Measurements from ENCODE around the gene OSGEPL1.
"Not testable (repeated sequence)": the region's sequence is repeated elsewhere in the genome, so short reads cannot be mapped to it uniquely, and the experiment has no call there.

Gene OSGEPL1, protein sequence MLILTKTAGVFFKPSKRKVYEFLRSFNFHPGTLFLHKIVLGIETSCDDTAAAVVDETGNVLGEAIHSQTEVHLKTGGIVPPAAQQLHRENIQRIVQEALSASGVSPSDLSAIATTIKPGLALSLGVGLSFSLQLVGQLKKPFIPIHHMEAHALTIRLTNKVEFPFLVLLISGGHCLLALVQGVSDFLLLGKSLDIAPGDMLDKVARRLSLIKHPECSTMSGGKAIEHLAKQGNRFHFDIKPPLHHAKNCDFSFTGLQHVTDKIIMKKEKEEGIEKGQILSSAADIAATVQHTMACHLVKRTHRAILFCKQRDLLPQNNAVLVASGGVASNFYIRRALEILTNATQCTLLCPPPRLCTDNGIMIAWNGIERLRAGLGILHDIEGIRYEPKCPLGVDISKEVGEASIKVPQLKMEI

DNA sequence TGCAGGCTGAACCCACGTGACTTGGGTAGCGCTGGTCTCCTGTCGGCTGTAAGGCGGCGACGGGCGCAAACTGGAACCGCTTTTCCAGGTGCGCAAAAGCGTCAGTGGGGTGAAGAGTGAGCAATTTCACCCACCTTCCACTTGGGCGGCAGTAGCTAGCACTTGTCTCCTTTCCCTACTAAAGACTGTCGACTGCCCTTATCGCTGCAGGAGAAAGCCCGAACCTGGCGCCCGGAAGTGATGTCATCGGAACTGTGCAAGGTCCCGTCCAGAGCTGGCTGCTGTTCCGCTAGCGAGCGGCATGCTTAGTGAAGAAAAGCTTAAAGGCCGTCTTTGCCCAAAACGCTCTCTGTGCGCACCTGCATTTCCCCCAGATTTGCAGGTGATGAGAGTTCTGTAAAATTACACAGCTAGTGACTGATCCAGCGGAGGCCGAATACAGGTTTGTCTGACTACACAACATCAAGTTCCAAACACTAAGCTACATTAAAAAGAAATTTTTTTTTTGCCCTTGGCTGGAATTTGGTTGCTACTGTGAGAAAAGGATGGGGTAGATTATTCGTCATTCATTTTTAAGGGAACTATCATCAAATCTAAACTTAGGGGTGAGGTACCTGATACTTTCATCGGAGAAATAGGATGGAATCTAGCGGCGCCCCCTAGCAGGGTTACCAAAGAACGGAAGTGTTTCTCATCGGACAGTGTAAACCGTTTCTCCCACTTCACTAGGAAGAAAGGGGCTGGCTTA lies at the start of gene OSGEPL1:
Gene OSGEPL1, minus strand, starts transcription at position 242 of the 748 bp plus-strand sequence. CDS start 1,152 bp downstream, outside the sequence.
- in situ Hi-C loops (cut with MboI; ENCODE audit: low sequenced_read_pairs), result no loop called here

DNA sequence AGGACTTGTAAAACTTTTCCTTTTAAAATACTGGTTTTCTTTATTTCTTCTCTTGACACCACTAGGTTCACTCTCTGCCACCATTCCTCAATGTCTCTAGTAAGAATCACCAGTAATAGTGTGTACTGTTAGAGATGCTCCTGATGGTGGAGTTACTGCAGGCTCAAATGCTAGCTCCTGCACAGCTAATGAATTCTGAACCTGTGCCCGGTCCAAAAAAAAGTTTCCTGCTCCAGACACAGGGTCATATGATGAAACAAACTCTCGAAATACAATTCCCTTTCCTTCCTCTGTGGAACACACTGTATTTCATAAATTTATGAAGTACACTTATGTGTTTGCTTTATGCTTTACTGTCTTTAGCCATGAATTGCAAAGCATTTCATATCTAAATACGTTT lies 40.8 kb upstream of the OSGEPL1 start:
- in situ Hi-C loops (cut with MboI; ENCODE audit: low sequenced_read_pairs), result no loop called here

DNA sequence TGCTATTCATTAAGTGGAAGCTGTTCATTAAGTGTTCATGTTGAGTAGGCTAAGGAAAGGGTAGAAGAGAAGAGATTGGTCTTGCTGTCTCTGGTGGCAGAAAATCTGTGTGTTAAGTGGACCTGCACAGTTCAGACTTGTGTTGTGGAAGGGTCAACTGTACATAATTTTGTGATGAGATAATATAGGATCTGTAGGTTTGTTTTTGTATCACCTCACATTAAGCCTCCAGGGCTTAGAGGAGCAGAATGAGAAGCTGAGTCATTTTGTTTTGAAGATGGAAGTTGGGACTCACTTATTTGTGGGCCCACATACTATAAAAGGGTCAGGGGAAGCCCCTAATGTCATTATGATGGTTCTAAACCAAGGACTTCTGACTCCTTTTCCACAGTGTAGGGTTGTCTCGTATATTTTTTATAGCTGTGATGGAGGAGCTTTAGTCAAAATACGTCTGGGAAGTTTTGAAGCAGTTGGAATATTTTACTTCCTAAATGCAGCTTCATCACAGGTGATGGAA lies 39.9 kb upstream of the OSGEPL1 start:
- in situ Hi-C loops (cut with MboI; ENCODE audit: low sequenced_read_pairs), result no loop called here

DNA sequence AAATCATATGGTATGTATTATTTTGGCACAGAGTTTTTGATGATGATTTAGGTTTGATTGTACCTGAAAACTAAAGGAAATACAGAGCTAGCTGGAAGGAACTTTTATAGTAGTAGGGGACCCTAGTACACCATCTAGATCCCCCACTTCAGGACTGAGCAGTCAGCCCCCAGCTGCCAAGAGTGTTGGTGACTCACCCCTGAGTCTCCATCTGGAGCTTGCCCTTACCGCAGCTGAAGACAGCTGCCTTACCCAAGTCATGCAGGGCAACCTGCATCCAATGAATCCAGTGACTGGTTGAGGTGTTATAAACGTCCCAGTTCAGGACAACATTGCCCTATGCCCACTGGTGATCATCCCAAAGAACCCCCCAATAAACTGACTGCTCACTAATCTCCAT lies 36.9 kb upstream of the OSGEPL1 start:
- in situ Hi-C loops (cut with MboI; ENCODE audit: low sequenced_read_pairs), result no loop called here

DNA sequence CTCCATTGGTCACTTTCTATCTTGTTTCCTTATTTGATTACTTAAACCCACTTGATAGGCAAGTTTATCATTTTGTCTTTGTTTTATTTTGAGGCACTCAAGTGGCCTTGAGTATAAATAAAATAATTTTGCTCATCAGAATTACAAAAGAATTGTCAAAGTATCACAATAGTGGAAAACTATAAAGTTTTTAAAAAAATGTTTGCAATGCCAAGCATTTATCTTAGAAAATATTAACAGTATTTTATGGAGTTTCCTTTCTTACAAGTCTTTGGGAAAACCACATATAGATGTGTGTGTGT lies 36.4 kb upstream of the OSGEPL1 start:
- in situ Hi-C loops (cut with MboI; ENCODE audit: low sequenced_read_pairs), result no loop called here

DNA sequence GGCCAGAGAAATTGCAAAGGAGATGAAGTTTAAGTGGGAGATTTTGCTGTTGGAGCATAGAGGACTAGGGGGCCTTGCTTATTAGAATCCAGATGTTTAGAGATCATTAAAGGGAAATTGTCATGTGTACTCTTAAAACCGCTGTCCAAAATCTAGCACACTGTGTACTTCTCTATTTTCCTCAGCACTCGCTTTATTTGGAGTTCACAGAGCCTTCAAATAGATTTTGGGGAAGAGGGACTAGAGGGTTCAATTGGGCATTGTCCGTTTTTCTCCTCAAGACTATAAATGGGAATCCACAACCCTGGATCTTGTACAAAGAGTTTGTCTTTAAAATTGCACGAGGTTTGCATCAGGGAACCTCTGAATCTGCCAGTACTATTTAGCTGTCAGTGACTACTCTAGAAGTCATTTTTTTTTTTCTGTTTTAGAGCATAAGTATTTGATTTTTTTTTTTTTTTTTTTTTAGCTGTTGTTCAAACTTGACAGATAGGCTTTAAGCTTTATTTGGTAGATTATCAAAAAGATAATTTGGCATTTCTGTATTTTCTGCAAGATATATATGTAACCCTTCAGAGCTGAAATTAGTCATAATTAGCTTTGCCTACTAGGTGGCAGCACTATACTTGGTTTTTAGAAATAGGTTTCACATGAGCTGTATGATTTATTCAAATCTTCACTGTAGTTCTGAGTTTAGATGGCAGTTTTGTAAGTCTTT lies 35.9 kb upstream of the OSGEPL1 start:
- in situ Hi-C loops (cut with MboI; ENCODE audit: low sequenced_read_pairs), result no loop called here

DNA sequence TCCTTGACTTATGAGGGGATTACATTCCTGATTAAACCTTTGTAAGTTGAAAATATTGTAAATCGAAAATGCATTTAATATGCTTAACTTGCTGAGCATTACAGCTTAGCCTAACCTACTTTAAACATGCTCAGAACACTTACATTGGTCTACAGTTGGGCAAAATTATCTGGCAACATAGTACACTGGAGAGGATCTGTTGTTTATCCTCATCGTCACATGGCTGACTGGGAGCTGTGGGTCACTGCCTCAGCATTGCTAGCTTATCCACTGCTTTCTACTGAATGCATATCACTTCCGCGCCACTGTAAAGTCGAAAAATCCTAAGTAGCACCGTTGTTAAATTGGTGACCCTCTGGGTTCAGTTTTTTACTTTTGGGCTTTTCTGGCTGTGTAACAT lies 35.3 kb upstream of the OSGEPL1 start:
- in situ Hi-C loops (cut with MboI; ENCODE audit: low sequenced_read_pairs), result no loop called here

DNA sequence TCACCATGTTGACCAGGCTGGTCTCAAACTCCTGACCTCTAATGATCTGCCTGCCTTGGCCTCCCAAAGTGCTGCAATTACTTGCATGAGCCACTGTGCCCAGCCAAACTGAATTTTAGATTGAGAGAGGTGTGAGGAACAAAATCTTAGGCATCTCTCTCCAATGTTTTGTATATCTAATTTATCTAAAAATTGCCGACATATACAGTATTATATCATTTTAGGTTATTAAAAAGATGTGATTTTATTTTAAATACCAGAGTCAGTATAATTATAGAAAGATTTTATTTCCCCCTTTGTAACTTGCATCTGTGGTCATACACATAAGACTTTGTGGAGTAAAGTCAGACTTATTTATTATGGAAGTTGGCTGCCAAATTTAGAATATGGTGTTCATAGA lies 31.7 kb upstream of the OSGEPL1 start:
- in situ Hi-C loops (cut with MboI; ENCODE audit: low sequenced_read_pairs), result no loop called here

DNA sequence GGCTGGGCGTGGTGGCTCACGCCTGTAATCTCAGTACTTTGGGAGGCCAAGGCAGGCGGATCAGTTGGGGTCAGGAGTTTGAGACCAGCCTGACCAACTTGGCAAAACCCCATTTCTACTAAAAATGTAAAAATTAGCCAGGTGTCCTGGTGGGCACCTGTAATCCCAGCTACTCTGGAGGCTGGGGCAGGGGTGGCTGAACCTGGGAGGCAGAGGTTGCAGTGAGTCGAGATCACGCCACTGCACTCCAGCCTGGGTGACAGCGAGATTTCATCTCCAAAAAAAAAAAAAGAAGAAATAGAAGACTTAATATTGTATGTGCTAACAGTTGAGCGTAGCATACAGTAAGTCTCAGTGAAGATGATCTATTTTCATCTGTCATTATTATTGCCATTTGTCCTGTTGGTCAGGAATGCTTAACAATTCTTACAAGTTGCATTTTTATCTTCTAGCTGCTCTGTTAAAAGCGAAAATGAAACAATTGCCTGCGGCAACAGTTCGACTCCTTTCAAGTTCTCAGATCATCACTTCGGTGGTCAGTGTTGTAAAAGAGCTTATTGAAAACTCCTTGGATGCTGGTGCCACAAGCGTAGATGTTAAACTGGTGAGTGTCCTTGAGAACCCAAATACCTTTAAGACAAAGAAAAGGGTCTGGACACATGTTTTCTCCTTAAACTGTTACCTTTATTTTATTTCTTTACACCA lies 28.9 kb upstream of the OSGEPL1 start:
- in situ Hi-C loops (cut with MboI; ENCODE audit: low sequenced_read_pairs), result no loop called here

DNA sequence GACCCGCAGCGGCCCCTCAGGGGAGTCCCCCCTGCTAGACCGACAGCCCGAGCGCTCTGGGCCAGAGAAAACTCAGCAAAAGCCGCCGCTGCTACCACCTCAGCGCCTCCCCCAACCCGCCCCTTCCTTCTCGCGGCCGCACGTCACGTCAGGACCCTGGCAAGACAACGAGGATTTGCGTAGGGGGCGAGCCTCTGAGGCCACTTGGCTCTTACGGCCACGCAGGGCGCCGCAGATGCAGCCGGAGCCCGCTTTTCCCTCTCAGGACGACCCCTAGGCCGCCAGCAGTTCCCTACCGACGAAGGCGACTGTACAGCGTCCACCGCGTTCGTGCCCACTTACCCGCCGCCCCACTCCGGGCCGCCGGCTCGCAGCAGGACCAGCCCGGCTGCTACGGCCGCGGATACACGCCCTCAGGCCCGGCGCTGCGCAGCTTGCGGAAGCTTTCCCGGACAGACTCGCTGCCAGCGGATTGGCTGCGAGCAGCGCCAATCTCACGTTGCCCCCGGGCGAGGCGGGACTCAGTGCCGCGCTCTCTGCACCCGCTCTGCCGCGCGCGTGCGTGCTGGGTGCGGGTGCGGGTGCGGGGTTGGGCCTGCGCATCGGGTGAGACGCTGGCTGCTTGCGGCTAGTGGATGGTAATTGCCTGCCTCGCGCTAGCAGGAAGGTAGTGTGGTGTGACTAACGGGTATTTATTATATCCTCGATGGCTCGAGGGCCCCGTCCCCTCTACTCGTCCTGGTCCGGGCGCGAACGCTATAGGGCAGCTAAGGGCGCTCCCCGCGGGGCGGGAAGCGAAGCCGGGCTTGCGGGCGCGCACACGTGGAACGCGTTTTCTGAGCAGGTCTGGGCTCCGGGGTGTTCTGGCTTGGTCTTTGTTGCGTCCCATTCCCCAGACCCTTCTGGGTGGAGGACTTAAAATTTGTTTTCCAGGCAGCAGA lies 21.6 kb upstream of the OSGEPL1 start, which contains the start of the genes ORMDL1 and PMS1:
Gene ORMDL1, minus strand, starts transcription at position 413 of the 941 bp plus-strand sequence. CDS start 1,744 bp downstream, outside the sequence.
Gene PMS1, plus strand, starts transcription at position 524 of the 941 bp plus-strand sequence. CDS start 7,360 bp downstream, outside the sequence.
- in situ Hi-C loops (cut with MboI; ENCODE audit: low sequenced_read_pairs), result no loop called here

DNA sequence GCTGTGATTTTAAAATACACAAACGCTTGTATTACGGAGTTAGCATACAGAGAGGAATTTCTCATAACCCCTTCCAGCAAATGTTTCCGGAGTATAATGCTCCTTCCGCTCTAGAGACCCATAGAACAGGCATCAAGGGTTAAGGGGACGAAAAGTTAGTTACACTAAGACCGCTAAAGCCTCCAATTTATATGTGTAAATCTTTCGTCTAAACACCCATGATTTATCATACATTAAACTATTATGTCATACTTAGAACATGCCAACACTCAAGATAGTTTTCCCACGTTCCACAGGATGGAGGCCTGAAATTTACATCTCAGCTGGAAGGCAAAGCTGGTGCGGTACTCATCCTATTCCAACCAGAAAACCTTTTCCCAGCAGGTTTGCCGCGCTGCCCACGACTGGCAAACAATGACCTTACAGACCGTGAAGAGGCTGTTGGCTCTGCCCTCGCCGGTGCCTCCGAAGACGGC lies 20.9 kb upstream of the OSGEPL1 start:
- in situ Hi-C loops (cut with MboI; ENCODE audit: low sequenced_read_pairs), result no loop called here

DNA sequence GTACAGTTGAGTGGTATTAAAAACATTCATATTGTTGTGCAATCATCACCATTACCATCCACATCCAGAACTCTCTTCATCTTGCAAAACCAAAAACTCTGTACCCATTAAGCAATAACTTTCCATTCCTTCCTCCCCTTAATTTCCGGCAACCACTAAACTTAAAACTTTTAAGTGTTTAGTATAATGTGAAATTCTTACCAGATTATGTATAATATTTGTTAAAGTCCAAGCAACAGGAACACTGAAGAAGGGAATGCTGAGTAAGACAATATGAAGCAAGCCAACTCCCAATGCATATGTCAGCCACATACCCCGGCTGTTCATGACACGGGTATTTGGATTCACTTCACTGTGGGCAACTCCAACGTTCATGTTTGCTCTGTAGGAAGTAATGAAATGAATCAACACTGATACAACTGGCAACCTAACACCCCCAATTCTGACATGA lies 19.7 kb upstream of the OSGEPL1 start:
- in situ Hi-C loops (cut with MboI; ENCODE audit: low sequenced_read_pairs), result no loop called here

DNA sequence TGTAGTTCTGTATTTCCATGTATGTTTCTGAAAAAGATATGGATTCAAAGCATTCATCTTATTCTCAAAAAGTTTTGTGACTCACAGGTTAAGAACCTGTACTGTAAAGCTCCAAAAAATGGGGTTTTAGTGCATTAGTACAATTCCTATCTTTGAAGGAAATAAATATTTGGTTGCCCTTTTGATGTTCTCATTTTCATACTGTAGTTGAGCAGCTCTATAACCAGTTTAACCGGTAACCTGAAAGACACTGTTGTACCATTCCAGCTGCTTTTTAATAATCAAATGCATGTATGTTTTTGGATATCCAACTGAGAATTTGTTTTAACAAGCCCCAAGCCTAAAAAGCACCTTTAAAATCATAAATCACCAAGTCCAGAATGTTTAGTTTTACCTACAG lies 9.6 kb upstream of the OSGEPL1 start:
- in situ Hi-C loops (cut with MboI; ENCODE audit: low sequenced_read_pairs), result no loop called here

DNA sequence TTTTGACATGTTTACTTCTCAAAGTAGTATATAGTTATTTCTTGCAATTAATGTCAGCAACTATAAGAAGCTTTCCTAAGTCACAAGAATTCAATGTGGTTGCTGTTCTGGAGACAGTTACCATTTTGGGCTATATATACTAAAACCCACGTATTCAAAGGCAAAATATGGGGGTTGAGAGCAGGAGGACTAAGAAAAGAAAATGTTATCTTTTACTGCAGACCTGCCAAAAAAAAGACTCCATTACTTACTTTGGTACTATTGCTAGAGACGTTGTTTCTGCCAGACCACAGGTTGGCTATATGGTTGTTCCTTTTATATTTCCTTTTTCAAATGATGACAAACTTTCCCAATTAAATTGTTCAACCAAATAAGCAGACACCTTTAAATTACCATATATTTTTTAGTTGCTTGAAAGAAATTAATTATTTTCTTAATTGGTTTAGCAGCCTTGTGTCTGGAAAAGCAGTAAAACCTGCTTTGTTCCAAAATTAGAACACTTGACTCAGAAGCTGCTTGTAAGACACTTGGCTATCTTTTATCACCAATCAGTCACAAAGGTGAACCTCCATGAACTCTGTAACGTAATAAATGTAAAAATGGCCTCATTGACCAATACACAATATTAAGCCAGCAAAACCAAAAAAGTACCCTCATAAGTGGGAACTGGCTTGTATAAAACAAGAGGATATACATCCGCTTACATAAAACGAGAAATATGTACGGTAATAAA lies 8.2 kb upstream of the OSGEPL1 start:
- in situ Hi-C loops (cut with MboI; ENCODE audit: low sequenced_read_pairs), result no loop called here

DNA sequence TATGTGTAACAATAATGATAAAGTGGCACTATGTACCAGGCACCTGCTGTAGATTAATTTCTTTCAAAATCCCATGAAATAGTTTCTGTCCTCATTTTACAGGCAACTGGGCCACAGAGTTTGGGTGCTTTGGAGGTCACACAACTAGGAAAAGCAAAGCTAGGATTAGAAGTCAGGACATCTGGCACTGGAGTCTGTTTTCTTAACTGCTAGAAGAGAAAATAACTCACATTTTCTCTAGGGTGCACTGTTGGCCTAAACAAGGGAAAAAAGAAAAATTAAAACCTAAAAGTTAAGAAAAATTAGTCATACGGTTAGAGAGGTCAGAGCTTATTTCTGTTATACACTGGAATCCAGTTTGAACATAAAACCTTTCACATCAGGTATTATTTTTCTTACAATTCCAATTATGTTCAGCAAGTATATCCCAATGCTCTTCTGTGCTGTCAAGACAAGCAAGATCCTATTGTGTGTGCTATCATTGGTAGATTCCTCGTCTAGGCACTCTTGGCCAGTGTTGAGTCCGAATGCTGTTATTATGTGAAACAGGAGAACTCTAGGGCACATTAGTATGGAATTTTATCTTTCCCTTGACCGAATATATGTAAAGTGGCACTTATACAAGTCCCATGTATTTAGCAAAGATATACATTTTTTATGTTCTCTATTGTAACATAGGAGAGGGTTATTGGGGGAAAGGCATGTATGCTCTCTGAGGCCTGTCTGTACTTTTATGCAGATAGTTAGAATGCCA lies 1.5 kb upstream of the OSGEPL1 start:
- in situ Hi-C loops (cut with MboI; ENCODE audit: low sequenced_read_pairs), result no loop called here

DNA sequence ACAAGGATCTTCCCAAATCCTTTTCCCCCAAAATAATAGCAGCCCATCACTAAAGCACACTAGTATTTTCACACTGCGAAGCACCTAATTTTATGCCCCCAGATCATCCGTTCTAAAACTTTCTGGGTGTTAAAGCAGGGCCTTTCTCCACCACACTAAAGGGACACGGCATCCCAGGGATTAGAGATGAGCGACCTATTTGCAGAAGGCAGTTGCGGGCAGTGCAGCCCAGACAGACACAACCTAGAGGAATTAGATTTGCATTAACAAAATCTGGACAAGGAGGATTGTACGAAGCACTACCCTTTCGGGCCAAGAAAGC lies 402 bp downstream of the OSGEPL1 start:
- in situ Hi-C loops (cut with MboI; ENCODE audit: low sequenced_read_pairs), result no loop called here

DNA sequence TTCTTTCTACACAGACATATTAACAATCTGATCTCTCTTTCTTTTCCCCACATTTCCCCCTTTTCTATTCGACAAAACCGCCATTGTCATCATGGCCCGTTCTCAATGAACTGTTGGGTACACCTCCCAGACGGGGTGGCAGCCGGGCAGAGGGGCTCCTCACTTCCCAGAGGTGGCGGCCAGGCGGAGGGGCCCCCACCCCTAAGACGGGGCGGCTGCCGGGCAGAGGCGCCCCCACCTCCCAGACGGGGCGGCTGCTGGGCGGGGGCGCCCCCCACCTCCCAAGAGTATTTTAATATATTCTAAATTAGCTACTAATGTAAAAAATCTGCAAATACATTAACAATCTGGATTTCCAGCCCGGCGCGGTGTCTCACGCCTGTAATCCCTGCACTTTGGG lies 2.4 kb downstream of the OSGEPL1 start:
- in situ Hi-C loops (cut with MboI; ENCODE audit: low sequenced_read_pairs), result not testable (repeated sequence)

DNA sequence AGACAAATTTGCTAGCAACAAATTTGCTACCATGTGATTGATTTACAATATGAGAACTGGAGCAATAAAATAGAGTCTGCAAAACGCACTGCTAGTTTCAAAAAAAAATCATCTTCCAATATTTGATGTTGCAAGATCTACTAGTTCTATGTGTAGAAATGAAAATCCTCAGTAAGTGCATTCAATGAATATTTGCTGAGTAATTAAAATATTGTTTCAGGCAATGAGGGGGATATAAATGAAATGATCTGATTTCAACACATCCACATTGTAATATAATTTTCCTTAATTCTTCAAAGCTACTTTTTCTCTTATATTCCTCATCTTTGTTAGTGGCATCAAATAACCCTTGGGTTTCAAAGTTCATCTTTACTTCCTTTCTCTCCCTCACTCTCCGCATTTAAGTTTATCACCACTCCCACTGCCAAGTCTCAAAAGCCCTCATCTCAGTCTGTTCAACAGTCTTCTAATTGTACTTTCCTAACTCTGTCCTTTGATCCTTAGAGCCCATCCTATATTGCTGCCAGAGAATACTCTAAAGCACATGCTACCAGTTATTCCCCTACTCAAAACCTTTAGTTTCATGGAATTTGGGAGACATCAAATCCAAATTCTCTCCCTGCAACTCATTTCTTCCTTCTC lies 6.2 kb downstream of the OSGEPL1 start:
- in situ Hi-C loops (cut with MboI; ENCODE audit: low sequenced_read_pairs), result no loop called here
